Spleen (tissue), 11 donors: ENCODE measurements around the gene SEC16A. TPM values are rescaled to one million over a fixed set of nuclear protein-coding genes. Genes with fewer than 3 reads are reported as not detected.
A peak's percentile ranks its signal among the peaks of the same experiment; 100 is the strongest.

ENCODE experiments used
- DNase-seq: peaks from one replicate; pipeline ENCODE4 v3.0.0-alpha.2; 2020
- H3K27ac ChIP-seq, 8 donors: fragments of 200-600 bp; sonication (generic) in 7 of 8; 1 replicate in 4 of 8; 2 replicates in 4 of 8; pipeline versions ENCODE4 v1.5.0 to v1.8.0; 2016 to 2021; ENCODE audit warnings: inconsistent platforms in 4 of 8, mild to moderate bottlenecking in 4 of 8, moderate library complexity in 1 of 8
- H3K27me3 ChIP-seq, 7 donors: fragments of 200-600 bp; sonication (generic) in 6 of 7; replicated peaks in 1 of 7; 1 replicate in 4 of 7; 2 replicates in 3 of 7; pipeline versions ENCODE4 v1.5.0 to v1.8.0; 2016 to 2021; ENCODE audit warnings: inconsistent platforms in 3 of 7, mild to moderate bottlenecking in 1 of 7
- H3K36me3 ChIP-seq, 6 donors: fragments of 200-600 bp; sonication (generic) in 5 of 6; 1 replicate in 4 of 6; 2 replicates in 2 of 6; pipeline versions ENCODE4 v1.5.0 to v1.8.0; 2016 to 2021; ENCODE audit warnings: inconsistent platforms in 2 of 6
- H3K4me1 ChIP-seq, 6 donors: fragments of 200-600 bp; sonication (generic) in 5 of 6; 1 replicate in 3 of 6; 2 replicates in 3 of 6; pipeline versions ENCODE4 v1.5.0 to v1.8.0; 2016 to 2021; ENCODE audit warnings: inconsistent platforms in 3 of 6
- H3K4me3 ChIP-seq, 8 donors: fragments of 200-600 bp; sonication (generic) in 7 of 8; 1 replicate in 4 of 8; 2 replicates in 4 of 8; pipeline versions ENCODE4 v1.5.0 to v1.8.0; 2016 to 2021; ENCODE audit warnings: inconsistent platforms in 4 of 8, mild to moderate bottlenecking in 4 of 8, moderate library complexity in 2 of 8
- H3K9me3 ChIP-seq, 8 donors: fragments of 200-600 bp; sonication (generic) in 7 of 8; 1 replicate in 4 of 8; 2 replicates in 4 of 8; pipeline versions ENCODE4 v1.5.0 to v1.8.0; 2016 to 2021; ENCODE audit warnings: inconsistent platforms in 4 of 8
- POLR2A ChIP-seq, 3 donors: fragments of 450-650 bp; IDR thresholded peaks; one replicate each; pipeline ENCODE4 v1.5.1; 2017; ENCODE audit warnings: antibody characterized with exemption in 3 of 3, mild to moderate bottlenecking in 1 of 3
- POLR2AphosphoS5 ChIP-seq, 3 donors: sonication (generic); formaldehyde crosslinking; IDR thresholded peaks; one replicate each; pipeline ENCODE4 v1.5.1; 2017; ENCODE audit warnings: antibody characterized with exemption in 3 of 3
- WGBS, 5 donors: extraction: QIAGEN DNeasy Blood & Tissue Kit in 3 of 5; methylation state at CpG; one replicate each; pipeline versions ENCODE4 v1.1.5 to v1.1.7; 2013 to 2018; 5-methylcytosine and 5-hydroxymethylcytosine counted together
- intact Hi-C: fragments of 100-400 bp; cut with DNase I; formaldehyde crosslinking; loops from one replicate; pipeline ENCODE4 v1.15.0; 2023; ENCODE audit warnings: low total_unique reads
- polyA plus RNA-seq, 3 donors: library from polyadenylated mRNA; stranded (reverse); fragments of 200-250 nt; gene quantifications; one replicate each; pipeline ENCODE4 v1.2.1, GENCODE V29; 2013
- total RNA-seq, 7 donors: library from RNA; depleted of rRNA in 3 of 7; stranded (reverse); fragments of >200 nt in 3 of 7; fragmentation: NEBNext Ultra II Directional in 4 of 7; extraction: Animal tissue kit (Norgen Biotek cat#: 25700) in 4 of 7; gene quantifications; one replicate each; pipeline versions ENCODE4 v1.1.0 to v1.2.1, GENCODE V29; 2016 to 2021
- TF ChIP-seq, protein P1 (sequence below), 11 experiments: fragments of 200-600 bp in 7 of 11; fragments of 450-650 bp in 4 of 11; sonication (generic) in 4 of 11; IDR thresholded peaks in 8 of 11; conservative IDR thresholded peaks in 3 of 11; 1 replicate in 7 of 11; 2 replicates in 4 of 11; pipeline versions ENCODE4 v1.4.0 to v1.8.0; 2016 to 2021; ENCODE audit warnings: antibody characterized with exemption in 11 of 11, inconsistent platforms in 4 of 11, mild to moderate bottlenecking in 1 of 11
- donor health status: healthy with polysubstance abuse.
- donor health status: DM: no; HTN: no; CAD: no; lungs with moderate emphysema.
- donor health status: DM: no; HTN: no; CAD: no.
- donor health status: Bipolar disorder and iron deficiency.
- donor health status: healthy.
- donor health status: DM: no; HTN: no; CAD: no.
- donor health status: DM: yes; HTN: yes; CAD: no.

Gene SEC16A
- total and polyA plus RNA-seq, 10 donors = 35.0 to 92.1 (median 75.1) TPM

DNA sequence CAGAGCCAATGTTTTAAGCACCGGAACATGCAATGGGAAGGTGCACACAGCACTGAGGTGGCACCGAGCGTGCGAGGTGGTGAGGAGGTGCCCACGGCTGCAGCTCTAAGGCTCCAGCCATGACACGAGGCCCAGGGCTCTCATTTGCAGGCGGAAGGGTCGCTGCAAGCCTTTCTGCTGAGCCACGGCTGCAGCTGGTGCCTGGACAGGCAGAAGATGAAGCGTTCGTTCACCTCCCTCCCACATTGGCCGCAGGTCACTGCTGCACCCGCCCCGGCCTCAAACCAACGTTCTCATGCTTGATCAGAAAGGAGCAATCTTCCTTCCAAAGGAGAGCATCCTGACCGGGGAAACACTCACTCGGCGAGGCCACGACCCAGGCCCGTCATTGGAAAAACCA, 38.7 kb downstream of the SEC16A start:
- no peaks in the 10 kb centered on the region for H3K9me3 ChIP-seq
- H3K27ac ChIP-seq = no peak overlapping the region
- intact Hi-C loops = no loop called here
- H3K27me3 ChIP-seq = peaks cover 0 to under 1% (median 0%) of the 10 kb centered on the region in 7 donors
- H3K4me3 ChIP-seq = no peak overlapping the region
- TF ChIP-seq, protein P1, sequence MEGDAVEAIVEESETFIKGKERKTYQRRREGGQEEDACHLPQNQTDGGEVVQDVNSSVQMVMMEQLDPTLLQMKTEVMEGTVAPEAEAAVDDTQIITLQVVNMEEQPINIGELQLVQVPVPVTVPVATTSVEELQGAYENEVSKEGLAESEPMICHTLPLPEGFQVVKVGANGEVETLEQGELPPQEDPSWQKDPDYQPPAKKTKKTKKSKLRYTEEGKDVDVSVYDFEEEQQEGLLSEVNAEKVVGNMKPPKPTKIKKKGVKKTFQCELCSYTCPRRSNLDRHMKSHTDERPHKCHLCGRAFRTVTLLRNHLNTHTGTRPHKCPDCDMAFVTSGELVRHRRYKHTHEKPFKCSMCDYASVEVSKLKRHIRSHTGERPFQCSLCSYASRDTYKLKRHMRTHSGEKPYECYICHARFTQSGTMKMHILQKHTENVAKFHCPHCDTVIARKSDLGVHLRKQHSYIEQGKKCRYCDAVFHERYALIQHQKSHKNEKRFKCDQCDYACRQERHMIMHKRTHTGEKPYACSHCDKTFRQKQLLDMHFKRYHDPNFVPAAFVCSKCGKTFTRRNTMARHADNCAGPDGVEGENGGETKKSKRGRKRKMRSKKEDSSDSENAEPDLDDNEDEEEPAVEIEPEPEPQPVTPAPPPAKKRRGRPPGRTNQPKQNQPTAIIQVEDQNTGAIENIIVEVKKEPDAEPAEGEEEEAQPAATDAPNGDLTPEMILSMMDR (IDR thresholded peaks at IDR 0.05 in 8 of 11, conservative IDR thresholded peaks at IDR 0.05 in 3 of 11) = no peak
- TF ChIP-seq POLR2AphosphoS5 (IDR thresholded peaks at IDR 0.05) (peak in 1 of 3 donors; percentile 55), POLR2A (IDR thresholded peaks at IDR 0.05) (no peak)
- no peak for DNase-seq
- peaks cover 11 to 33% (median 28%) of the 10 kb centered on the region in 6 donors for H3K4me1 ChIP-seq
- 90 to 96% (median 94%) methylated on average over 20 of the region's 20 CpGs for WGBS, 5 donors
- H3K36me3 ChIP-seq = peaks cover 7 to 87% (median 82%) of the 10 kb centered on the region in 6 donors

DNA sequence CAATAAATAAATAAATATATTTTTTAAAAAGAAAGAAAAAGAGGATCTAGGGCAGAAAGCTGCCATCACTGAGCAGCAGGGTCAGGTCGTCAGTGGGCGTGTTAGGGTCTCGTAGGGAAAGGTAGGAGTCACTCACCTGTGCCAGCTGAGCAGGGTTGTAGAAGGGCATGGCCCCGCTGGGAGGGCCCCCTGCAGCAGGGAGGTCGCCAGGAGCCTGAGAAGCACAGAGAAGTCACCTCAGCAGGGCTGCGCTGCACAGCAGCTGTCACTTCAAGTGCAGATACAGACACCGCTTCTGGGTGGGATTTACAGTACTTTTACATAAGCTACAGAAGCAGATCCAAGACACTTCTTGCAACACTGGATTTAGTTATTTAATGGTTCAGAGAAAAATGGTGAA, 39.2 kb downstream of the SEC16A start:
- H3K4me3 ChIP-seq = no peak overlapping the region
- H3K27ac ChIP-seq = no peak overlapping the region
- DNase-seq = no peak
- intact Hi-C loops = no loop called here
- H3K4me1 ChIP-seq = peaks cover 11 to 37% (median 32%) of the 10 kb centered on the region in 6 donors
- TF ChIP-seq, protein P1 (IDR thresholded peaks at IDR 0.05 in 8 of 11, conservative IDR thresholded peaks at IDR 0.05 in 3 of 11) = no peak
- no peak for TF ChIP-seq POLR2A (IDR thresholded peaks at IDR 0.05)
- peak in 1 of 3 donors; percentile 10 for TF ChIP-seq POLR2AphosphoS5 (IDR thresholded peaks at IDR 0.05)
- no peaks in the 10 kb centered on the region for H3K9me3 ChIP-seq
- peaks cover 7 to 83% (median 77%) of the 10 kb centered on the region in 6 donors for H3K36me3 ChIP-seq
- WGBS, 5 donors = 90 to 99% (median 97%) methylated on average over 7 of the region's 7 CpGs
- H3K27me3 ChIP-seq = peaks cover 0 to 5% (median 0%) of the 10 kb centered on the region in 7 donors

DNA sequence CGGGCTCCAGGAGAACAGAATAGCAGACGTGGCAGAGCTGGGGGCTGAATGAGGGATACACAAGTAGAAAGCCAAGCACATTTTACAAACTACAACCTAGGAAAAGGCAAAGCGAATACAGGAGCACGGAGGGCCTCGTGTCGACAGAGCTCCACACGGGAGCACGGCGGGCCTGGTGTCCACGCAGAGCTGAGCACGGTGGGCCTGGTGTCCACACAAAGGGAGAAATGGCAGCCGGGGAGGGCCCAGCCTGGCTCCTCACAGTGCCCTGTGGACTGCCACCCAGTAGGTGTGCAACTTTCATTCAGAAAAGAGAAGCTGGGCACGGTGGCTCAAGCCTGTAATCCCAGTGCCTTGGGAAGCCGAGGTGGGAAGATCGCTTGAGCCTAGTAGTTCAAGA, 39.8 kb downstream of the SEC16A start:
- no peaks in the 10 kb centered on the region for H3K9me3 ChIP-seq
- no peak overlapping the region for H3K4me3 ChIP-seq
- WGBS, 5 donors = 92 to 98% (median 95%) methylated on average over 15 of the region's 15 CpGs
- TF ChIP-seq, protein P1 (IDR thresholded peaks at IDR 0.05 in 8 of 11, conservative IDR thresholded peaks at IDR 0.05 in 3 of 11) = no peak
- TF ChIP-seq POLR2AphosphoS5 (IDR thresholded peaks at IDR 0.05) = peak in 1 of 3 donors; percentile 59
- TF ChIP-seq POLR2A (IDR thresholded peaks at IDR 0.05) = no peak
- intact Hi-C loops = no loop called here
- H3K4me1 ChIP-seq = peaks cover 12 to 43% (median 38%) of the 10 kb centered on the region in 6 donors
- H3K36me3 ChIP-seq = peaks cover 7 to 77% (median 75%) of the 10 kb centered on the region in 6 donors
- DNase-seq = no peak
- H3K27me3 ChIP-seq = peaks cover 0 to 7% (median 0%) of the 10 kb centered on the region in 7 donors
- peak overlapping the region in 2 of 8 donors; percentile 53 to 87 for H3K27ac ChIP-seq

DNA sequence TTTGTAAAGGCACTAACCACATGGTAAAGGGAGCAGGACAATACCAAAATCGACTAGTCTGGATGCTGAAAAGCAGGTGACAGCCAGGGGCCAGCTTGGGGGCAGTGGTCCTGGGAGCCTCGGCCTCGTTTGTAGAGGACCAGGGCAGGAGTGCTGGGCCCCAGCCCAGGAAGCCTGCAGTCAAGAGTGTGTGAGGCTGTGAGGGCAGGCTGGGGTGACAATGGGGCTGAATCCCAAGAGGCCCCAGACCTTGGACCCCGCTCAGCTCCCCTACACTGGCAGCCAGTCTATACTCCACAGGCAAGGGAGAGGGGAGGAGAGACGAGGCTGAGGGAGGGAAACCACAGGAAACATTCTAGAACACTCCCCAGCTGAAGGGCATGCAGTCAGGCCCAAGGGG, 40.6 kb downstream of the SEC16A start:
- 71 to 82% (median 78%) methylated on average over 5 of the region's 5 CpGs for WGBS, 5 donors
- DNase-seq = no peak
- peak overlapping the region in 5 of 8 donors; percentile 53 to 89 (median 87) for H3K27ac ChIP-seq
- intact Hi-C loops = no loop called here
- H3K4me3 ChIP-seq = no peak overlapping the region
- peaks cover 21 to 51% (median 46%) of the 10 kb centered on the region in 6 donors for H3K4me1 ChIP-seq
- no peak for TF ChIP-seq POLR2A (IDR thresholded peaks at IDR 0.05)
- no peak for TF ChIP-seq POLR2AphosphoS5 (IDR thresholded peaks at IDR 0.05)
- TF ChIP-seq, protein P1 (IDR thresholded peaks at IDR 0.05 in 8 of 11, conservative IDR thresholded peaks at IDR 0.05 in 3 of 11) = no peak
- peaks cover 7 to 69% (median 67%) of the 10 kb centered on the region in 6 donors for H3K36me3 ChIP-seq
- peaks cover 0 to 7% (median 0%) of the 10 kb centered on the region in 7 donors for H3K27me3 ChIP-seq
- no peaks in the 10 kb centered on the region for H3K9me3 ChIP-seq
